Body of pancreas (tissue), 4 donors: ENCODE measurements around the gene PKP1. TPM values are rescaled to one million over a fixed set of nuclear protein-coding genes. Genes with fewer than 3 reads are reported as not detected.

Source experiments
- ATAC-seq: fragments of 150-250 bp; one replicate; pipeline ENCODE4 v1.9.1; 2016
- DNase-seq, 4 donors: peaks; one replicate each; pipeline ENCODE4 v3.0.0-alpha.2; 2019
- H3K27ac ChIP-seq, 4 donors: fragments of 200-600 bp; sonication (generic); 1 replicate in 3 of 4; 2 replicates in 1 of 4; pipeline versions ENCODE4 v1.5.1 to v1.6.1; 2016 to 2019; ENCODE audit warnings: mild to moderate bottlenecking in 1 of 4, mixed read lengths in 1 of 4, moderate library complexity in 1 of 4
- H3K27me3 ChIP-seq, 2 donors: fragments of 200-600 bp; sonication (generic); one replicate each; pipeline ENCODE4 v1.6.0; 2016; ENCODE audit warnings: mild to moderate bottlenecking in 1 of 2
- H3K36me3 ChIP-seq, 2 donors: fragments of 200-600 bp; sonication (generic); replicated peaks in 1 of 2; 2 replicates each; pipeline ENCODE4 v1.5.1; 2016; ENCODE audit warnings: low read depth in 2 of 2; ENCODE audit not compliant: insufficient read depth in 1 of 2
- H3K4me1 ChIP-seq: fragments of 200-600 bp; sonication (generic); one replicate; pipeline ENCODE4 v1.6.0; 2016
- H3K4me3 ChIP-seq, 2 donors: fragments of 200-600 bp; sonication (generic); 1 replicate in 1 of 2; 2 replicates in 1 of 2; pipeline ENCODE4 v1.5.1; 2016 to 2019
- H3K9me3 ChIP-seq, 3 donors: fragments of 200-600 bp; sonication (generic); 1 replicate in 2 of 3; 2 replicates in 1 of 3; pipeline ENCODE4 v1.5.1; 2016
- CTCF ChIP-seq, 7 experiments: fragments of 450-650 bp in 4 of 7; fragments of 200-600 bp in 3 of 7; sonication (generic) in 3 of 7; IDR thresholded peaks; one replicate each; pipeline ENCODE4 v1.5.1; 2016 to 2019; ENCODE audit warnings: antibody characterized with exemption in 7 of 7
- POLR2A ChIP-seq, 3 donors: fragments of 450-650 bp; IDR thresholded peaks; one replicate each; pipeline ENCODE4 v1.6.1; 2016; ENCODE audit warnings: antibody characterized with exemption in 3 of 3, mild to moderate bottlenecking in 2 of 3
- WGBS, 2 donors: methylation state at CpG; one replicate each; pipeline ENCODE4 v1.1.5; 2017; 5-methylcytosine and 5-hydroxymethylcytosine counted together
- intact Hi-C: fragments of 100-400 bp; cut with DNase I; formaldehyde crosslinking; loops from one replicate; pipeline ENCODE4 v1.15.1; 2023
- total RNA-seq, 2 donors: library from RNA; depleted of rRNA; stranded (reverse); fragments of >200 nt; gene quantifications; one replicate each; pipeline ENCODE4 v1.1.0, GENCODE V29; 2016

Gene PKP1
- total RNA-seq, 2 donors from 2014 or later: 0.33 TPM; not detected in 1

GRCh38 chr1:201363467-201363866, 80.2 kb downstream of the PKP1 start:
- H3K27ac ChIP-seq: no peak overlapping the region
- DNase-seq: no peak
- H3K4me3 ChIP-seq: no peak overlapping the region
- no peaks in the 10 kb centered on the region for H3K4me1 ChIP-seq
- TF ChIP-seq CTCF (IDR thresholded peaks at IDR 0.05): no peak
- no peak for TF ChIP-seq POLR2A (IDR thresholded peaks at IDR 0.05)
- no peak for ATAC-seq
- intact Hi-C loops: loop anchor here (5.0 kb wide), 1 partner anchor 111 kb away; no protein-coding TSS in a partner anchor
- H3K27me3 ChIP-seq: no peaks in the 10 kb centered on the region
- H3K36me3 ChIP-seq: no peaks in the 10 kb centered on the region
- 59 to 71% methylated on average over 8 of the region's 8 CpGs for WGBS, 2 donors
- H3K9me3 ChIP-seq: no peaks in the 10 kb centered on the region

- TF ChIP-seq CTCF (IDR thresholded peaks at IDR 0.05): no peak
- no peak for TF ChIP-seq POLR2A (IDR thresholded peaks at IDR 0.05)
- DNase-seq: no peak
- intact Hi-C loops: loop anchor here (5.0 kb wide), 1 partner anchor 112 kb away; no protein-coding TSS in a partner anchor
- H3K27ac ChIP-seq: no peak overlapping the region
- 81 to 85% methylated on average over 6 of the region's 6 CpGs for WGBS, 2 donors
- no peak overlapping the region for H3K4me3 ChIP-seq
- H3K27me3 ChIP-seq: no peaks in the 10 kb centered on the region
- no peaks in the 10 kb centered on the region for H3K36me3 ChIP-seq
- ATAC-seq: no peak
- no peaks in the 10 kb centered on the region for H3K4me1 ChIP-seq
- no peaks in the 10 kb centered on the region for H3K9me3 ChIP-seq
Observed at GRCh38 chr1:201364808-201365105, 81.5 kb downstream of the PKP1 start.

- intact Hi-C loops: no loop called here
- H3K36me3 ChIP-seq: no peaks in the 10 kb centered on the region
- H3K4me3 ChIP-seq: no peak overlapping the region
- ATAC-seq: no peak
- no peak for DNase-seq
- H3K27me3 ChIP-seq: no peaks in the 10 kb centered on the region
- H3K9me3 ChIP-seq: no peaks in the 10 kb centered on the region
- TF ChIP-seq CTCF (IDR thresholded peaks at IDR 0.05): no peak
- no peak for TF ChIP-seq POLR2A (IDR thresholded peaks at IDR 0.05)
- no peak overlapping the region for H3K27ac ChIP-seq
- no peaks in the 10 kb centered on the region for H3K4me1 ChIP-seq
- 74 to 75% methylated on average over 11 of the region's 11 CpGs for WGBS, 2 donors
Observed at GRCh38 chr1:201365251-201365650, 81.9 kb downstream of the PKP1 start.

- ATAC-seq (no peak), DNase-seq (no peak)
- no peak overlapping the region for H3K27ac ChIP-seq
- no peaks in the 10 kb centered on the region for H3K27me3 ChIP-seq
- no peak overlapping the region for H3K4me3 ChIP-seq
- no peak for TF ChIP-seq CTCF (IDR thresholded peaks at IDR 0.05)
- TF ChIP-seq POLR2A (IDR thresholded peaks at IDR 0.05): no peak
- H3K4me1 ChIP-seq: no peaks in the 10 kb centered on the region
- no peaks in the 10 kb centered on the region for H3K36me3 ChIP-seq
- 57 to 63% methylated on average over 4 to 7 of the region's 7 CpGs for WGBS, 2 donors
- no peaks in the 10 kb centered on the region for H3K9me3 ChIP-seq
- intact Hi-C loops: no loop called here
Observed at GRCh38 chr1:201366696-201367095, 83.4 kb downstream of the PKP1 start.

- TF ChIP-seq CTCF (IDR thresholded peaks at IDR 0.05): no peak
- no peak for TF ChIP-seq POLR2A (IDR thresholded peaks at IDR 0.05)
- 58 to 81% methylated on average over 4 to 6 of the region's 6 CpGs for WGBS, 2 donors
- intact Hi-C loops: no loop called here
- Histone ChIP-seq H3K4me3 (no peak overlapping the region), H3K9me3 (no peaks in the 10 kb centered on the region), H3K27me3 (no peaks in the 10 kb centered on the region), H3K27ac (no peak overlapping the region), H3K4me1 (peaks cover 2% of the 10 kb centered on the region), H3K36me3 (no peaks in the 10 kb centered on the region)
- DNase-seq (no peak), ATAC-seq (no peak)
Observed at GRCh38 chr1:201369209-201369608, 85.9 kb downstream of the PKP1 start.
